Endothelial cell (in vitro differentiated cells): ENCODE data around the gene PROM1. TPM values are rescaled to one million over a fixed set of nuclear protein-coding genes. Genes with fewer than 3 reads are reported as not detected.

Experiments used
- DNase-seq: peaks from one replicate; pipeline ENCODE4 v3.0.0; 2021; ENCODE audit warnings: low spot score
- H3K27ac Mint-ChIP-seq: one replicate; pipeline ENCODE4 v1.8.0; 2021; ENCODE audit warnings: mixed read lengths, inconsistent platforms; ENCODE audit not compliant: unreplicated experiment
- H3K27me3 Mint-ChIP-seq: one replicate; pipeline ENCODE4 v1.8.0; 2021; ENCODE audit warnings: mild to moderate bottlenecking, moderate library complexity, mixed read lengths, inconsistent platforms; ENCODE audit not compliant: unreplicated experiment
- H3K36me3 Mint-ChIP-seq: one replicate; pipeline ENCODE4 v1.8.0; 2021; ENCODE audit warnings: mild to moderate bottlenecking, low read depth, mixed read lengths, inconsistent platforms; ENCODE audit not compliant: unreplicated experiment
- H3K4me1 Mint-ChIP-seq: one replicate; pipeline ENCODE4 v1.8.0; 2021; ENCODE audit warnings: mild to moderate bottlenecking, mixed read lengths, inconsistent platforms; ENCODE audit not compliant: unreplicated experiment
- H3K4me3 Mint-ChIP-seq: one replicate; pipeline ENCODE4 v1.8.0; 2021; ENCODE audit warnings: mild to moderate bottlenecking, mixed read lengths, inconsistent platforms; ENCODE audit not compliant: unreplicated experiment
- H3K9me3 Mint-ChIP-seq: one replicate; pipeline ENCODE4 v1.8.0; 2021; ENCODE audit warnings: mixed read lengths, inconsistent platforms; ENCODE audit not compliant: unreplicated experiment
- CTCF ChIP-seq: fragments of 200-600 bp; sonication (generic); IDR thresholded peaks from one replicate; pipeline ENCODE4 v1.5.0; 2021; ENCODE audit warnings: antibody characterized with exemption; ENCODE audit not compliant: unreplicated experiment
- long read RNA-seq: library from polyadenylated mRNA; unstranded; transcript quantifications from one replicate; pipeline ENCODE4 v2.0.0, GENCODE V29; 2020; ENCODE audit not compliant: unreplicated experiment
- total RNA-seq: library from RNA; stranded (reverse); fragmentation: NEBNext Ultra II Directional; extraction: Animal tissue kit (Norgen Biotek cat#: 25700); gene quantifications from one replicate; pipeline ENCODE4 v1.2.1, GENCODE V29; 2021; ENCODE audit not compliant: unreplicated experiment

PROM1 gene
- 12.2 TPM for total RNA-seq
- long read RNA-seq, full-length matches to known transcripts, result 1 of 2 reads
- long read RNA-seq, partial matches to known transcripts, result 0 of 2 reads
- long read RNA-seq, other reads (novel, unspliced or antisense), result 1 of 2 reads

GRCh38 chr4:16083241-16084191 lies at the start of gene PROM1:
Gene PROM1, minus strand, starts transcription at chr4:16084023. Its CDS starts 8,117 bp downstream, at chr4:16075906.
- DNase-seq, result peak; percentile 35
- H3K27ac Mint-ChIP-seq, result no peak within 1 kb of the TSS
- H3K36me3 Mint-ChIP-seq, result peaks cover 7% of the 10 kb centered on the region
- TF ChIP-seq CTCF, result no peak
- peak within 1 kb of the TSS; percentile 88 for H3K4me3 Mint-ChIP-seq
- H3K9me3 Mint-ChIP-seq, result no peaks in the 10 kb centered on the region
- peaks cover 17% of the 10 kb centered on the region for H3K4me1 Mint-ChIP-seq
- H3K27me3 Mint-ChIP-seq, result peaks cover 19% of the 10 kb centered on the region

- no peaks in the 10 kb centered on the region for H3K9me3 Mint-ChIP-seq
- H3K27me3 Mint-ChIP-seq, result peaks cover 2% of the 10 kb centered on the region
- H3K36me3 Mint-ChIP-seq, result peaks cover 3% of the 10 kb centered on the region
- no peak for DNase-seq
- H3K4me3 Mint-ChIP-seq, result no peak overlapping the region
- peaks cover 9% of the 10 kb centered on the region for H3K4me1 Mint-ChIP-seq
- no peak overlapping the region for H3K27ac Mint-ChIP-seq
- no peak for TF ChIP-seq CTCF
These were observed 49.6 kb upstream of the PROM1 start for GRCh38 chr4:16133406-16133805.

GRCh38 chr4:16131293-16131692 lies 47.5 kb upstream of the PROM1 start:
- H3K27ac Mint-ChIP-seq, result no peak overlapping the region
- DNase-seq, result no peak
- peaks cover 4% of the 10 kb centered on the region for H3K27me3 Mint-ChIP-seq
- H3K36me3 Mint-ChIP-seq, result no peaks in the 10 kb centered on the region
- no peaks in the 10 kb centered on the region for H3K9me3 Mint-ChIP-seq
- peaks cover 9% of the 10 kb centered on the region for H3K4me1 Mint-ChIP-seq
- no peak for TF ChIP-seq CTCF
- no peak overlapping the region for H3K4me3 Mint-ChIP-seq

GRCh38 chr4:16129336-16129735 lies 45.5 kb upstream of the PROM1 start:
- peaks cover 9% of the 10 kb centered on the region for H3K4me1 Mint-ChIP-seq
- no peak for DNase-seq
- H3K36me3 Mint-ChIP-seq, result no peaks in the 10 kb centered on the region
- H3K4me3 Mint-ChIP-seq, result no peak overlapping the region
- no peak overlapping the region for H3K27ac Mint-ChIP-seq
- H3K27me3 Mint-ChIP-seq, result peaks cover 4% of the 10 kb centered on the region
- TF ChIP-seq CTCF, result no peak
- no peaks in the 10 kb centered on the region for H3K9me3 Mint-ChIP-seq

- H3K27ac Mint-ChIP-seq, result no peak overlapping the region
- no peak overlapping the region for H3K4me3 Mint-ChIP-seq
- DNase-seq, result no peak
- H3K9me3 Mint-ChIP-seq, result no peaks in the 10 kb centered on the region
- no peaks in the 10 kb centered on the region for H3K36me3 Mint-ChIP-seq
- peaks cover 4% of the 10 kb centered on the region for H3K27me3 Mint-ChIP-seq
- no peak for TF ChIP-seq CTCF
- H3K4me1 Mint-ChIP-seq, result peaks cover 9% of the 10 kb centered on the region
These were observed 42.9 kb upstream of the PROM1 start for GRCh38 chr4:16126714-16127113.
